ENCODE data around the gene GSTK1. TPM values are rescaled to one million over a fixed set of nuclear protein-coding genes. Genes with fewer than 3 reads are reported as not detected.

GSTK1 gene
- total RNA-seq, 1 donor from 2014 or later, result 60.6 TPM

- no peak for TF ChIP-seq CTCF (IDR thresholded peaks at IDR 0.05; ENCODE audit: insufficient read depth, low read length, severe bottlenecking)
- H3K4me3 ChIP-seq (ENCODE audit: low read depth, low read length), result no peak overlapping the region
- FAIRE-seq, result no peak
- no peaks in the 10 kb centered on the region for H3K27me3 ChIP-seq (ENCODE audit: control insufficient read depth, insufficient read depth, low read length)
- H3K36me3 ChIP-seq (ENCODE audit: control insufficient read depth, insufficient read depth, low read length), result peaks cover 13% of the 10 kb centered on the region
- DNase-seq (ENCODE audit: low read depth), result no peak
Observed at GRCh38 chr7:143295870-143296269, 32.6 kb downstream of the GSTK1 start.

- FAIRE-seq (no peak), DNase-seq (ENCODE audit: low read depth) (no peak)
- peaks cover 13% of the 10 kb centered on the region for H3K36me3 ChIP-seq (ENCODE audit: control insufficient read depth, insufficient read depth, low read length)
- no peak for TF ChIP-seq CTCF (IDR thresholded peaks at IDR 0.05; ENCODE audit: insufficient read depth, low read length, severe bottlenecking)
- H3K27me3 ChIP-seq (ENCODE audit: control insufficient read depth, insufficient read depth, low read length), result no peaks in the 10 kb centered on the region
- no peak overlapping the region for H3K4me3 ChIP-seq (ENCODE audit: low read depth, low read length)
Observed at GRCh38 chr7:143296686-143297085, 33.4 kb downstream of the GSTK1 start.

- TF ChIP-seq CTCF (IDR thresholded peaks at IDR 0.05; ENCODE audit: insufficient read depth, low read length, severe bottlenecking), result no peak
Observed at GRCh38 chr7:143299346-143299745, 36.1 kb downstream of the GSTK1 start.

GRCh38 chr7:143299840-143300239 lies 36.6 kb downstream of the GSTK1 start:
- Histone ChIP-seq H3K27me3 (ENCODE audit: control insufficient read depth, insufficient read depth, low read length) (no peaks in the 10 kb centered on the region), H3K4me3 (ENCODE audit: low read depth, low read length) (no peak overlapping the region), H3K36me3 (ENCODE audit: control insufficient read depth, insufficient read depth, low read length) (peaks cover 16% of the 10 kb centered on the region)
- DNase-seq (ENCODE audit: low read depth) (no peak), FAIRE-seq (no peak)
- TF ChIP-seq CTCF (IDR thresholded peaks at IDR 0.05; ENCODE audit: insufficient read depth, low read length, severe bottlenecking), result peak; percentile 78

More at GRCh38 chr7:143299346-143299745, 36.1 kb downstream of the GSTK1 start:
- H3K36me3 ChIP-seq (ENCODE audit: control insufficient read depth, insufficient read depth, low read length), result peaks cover 13% of the 10 kb centered on the region
- no peak overlapping the region for H3K4me3 ChIP-seq (ENCODE audit: low read depth, low read length)
- FAIRE-seq (no peak), DNase-seq (ENCODE audit: low read depth) (peak; percentile 71)
- H3K27me3 ChIP-seq (ENCODE audit: control insufficient read depth, insufficient read depth, low read length), result no peaks in the 10 kb centered on the region

- TF ChIP-seq CTCF (IDR thresholded peaks at IDR 0.05; ENCODE audit: insufficient read depth, low read length, severe bottlenecking), result no peak
- H3K4me3 ChIP-seq (ENCODE audit: low read depth, low read length), result no peak overlapping the region
- FAIRE-seq, result no peak
- H3K27me3 ChIP-seq (ENCODE audit: control insufficient read depth, insufficient read depth, low read length), result no peaks in the 10 kb centered on the region
- peak; percentile 66 for DNase-seq (ENCODE audit: low read depth)
- peaks cover 20% of the 10 kb centered on the region for H3K36me3 ChIP-seq (ENCODE audit: control insufficient read depth, insufficient read depth, low read length)
Observed at GRCh38 chr7:143300959-143301935, 38.0 kb downstream of the GSTK1 start.

Measured in bronchial epithelial cell (primary cell).